Ovary (tissue), 9 donors: Measurements from ENCODE around the gene NAMPT. TPM values are rescaled to one million over a fixed set of nuclear protein-coding genes. Genes with fewer than 3 reads are reported as not detected.

Source experiments
- DNase-seq, 5 donors: peaks; one replicate each; pipeline ENCODE4 v3.0.0-alpha.2; 2019 to 2020
- H3K27ac ChIP-seq, 2 donors: fragments of 200-600 bp; one replicate each; pipeline versions ENCODE4 v1.5.1 to v1.8.0; 2019 to 2022
- H3K27me3 ChIP-seq: fragments of 200-600 bp; one replicate; pipeline ENCODE4 v1.8.0; 2022
- H3K36me3 ChIP-seq: fragments of 200-600 bp; sonication (generic); one replicate; pipeline ENCODE4 v1.5.1; 2019
- H3K4me1 ChIP-seq: one replicate; pipeline ENCODE4 v1.8.1; 2013; ENCODE audit warnings: mild to moderate bottlenecking, moderate library complexity; ENCODE audit not compliant: insufficient read depth
- H3K4me3 ChIP-seq: fragments of 200-600 bp; sonication (generic); one replicate; pipeline ENCODE4 v1.5.1; 2017
- H3K9me3 ChIP-seq, 2 donors: fragments of 200-600 bp in 1 of 2; sonication (generic) in 1 of 2; one replicate each; pipeline versions ENCODE4 v1.5.1 to v1.8.1; 2013 to 2019; ENCODE audit warnings: mild to moderate bottlenecking in 1 of 2, moderate library complexity in 1 of 2
- CTCF ChIP-seq, 3 donors: fragments of 450-650 bp in 2 of 3; fragments of 200-600 bp in 1 of 3; IDR thresholded peaks; one replicate each; pipeline versions ENCODE4 v1.5.1 to v1.8.0; 2016 to 2022; ENCODE audit warnings: antibody characterized with exemption in 3 of 3, mild to moderate bottlenecking in 1 of 3
- EP300 ChIP-seq: sonication (generic); formaldehyde crosslinking; IDR thresholded peaks from one replicate; pipeline ENCODE4 v1.6.1; 2017; ENCODE audit warnings: antibody characterized with exemption
- POLR2A ChIP-seq: fragments of 450-650 bp; IDR thresholded peaks from one replicate; pipeline ENCODE4 v1.6.1; 2017; ENCODE audit warnings: antibody characterized with exemption, mild to moderate bottlenecking, moderate library complexity
- WGBS, 3 donors: extraction: QIAGEN DNeasy Blood & Tissue Kit in 1 of 3; methylation state at CpG; one replicate each; pipeline versions ENCODE4 v1.1.5 to v1.1.7; 2013 to 2017; 5-methylcytosine and 5-hydroxymethylcytosine counted together
- intact Hi-C, 4 donors: fragments of 100-400 bp; cut with DNase I; formaldehyde crosslinking; loops; one replicate each; pipeline versions ENCODE4 v1.11.0 to v1.15.1; 2022 to 2023
- polyA plus RNA-seq, 2 donors: library from polyadenylated mRNA; stranded (reverse); fragments of 200-250 nt in 1 of 2; fragments of 350-450 nt in 1 of 2; fragmentation: Illumina TruSeq in 1 of 2; extraction: RNeasy Lipid Tissue Mini Kit (QIAGEN cat#74804) in 1 of 2; gene quantifications; one replicate each; pipeline ENCODE4 v1.2.3, GENCODE V29; 2013 to 2014
- total RNA-seq, 7 donors: library from RNA; depleted of rRNA in 2 of 7; stranded (reverse); fragments of >200 nt in 2 of 7; fragmentation: NEBNext Ultra II Directional in 3 of 7; extraction: Animal tissue kit (Norgen Biotek cat#: 25700) in 3 of 7; gene quantifications; one replicate each; pipeline versions ENCODE4 v1.1.0 to v1.2.4, GENCODE V29; 2016 to 2023
- donor health status: DM: no; HTN: no; CAD: no; lungs with moderate emphysema.
- donor health status: DM: no; HTN: no; CAD: no.
- donor health status: Bipolar disorder and iron deficiency.
- donor health status: DM: yes; HTN: yes; CAD: no.
- donor health status: DM: no; HTN: no; CAD: no.
- donor health status: DM: yes; HTN: yes; CAD: no.

The NAMPT gene
- total and polyA plus RNA-seq, 9 donors, result 39.5 to 609 (median 159) TPM

GRCh38 chr7:106287786-106288185 is 3.0 kb upstream of the NAMPT start:
- Histone ChIP-seq H3K36me3 (no peaks in the 10 kb centered on the region), H3K9me3 (no peaks in the 10 kb centered on the region), H3K27me3 (no peaks in the 10 kb centered on the region), H3K4me1 (peaks cover 3% of the 10 kb centered on the region), H3K27ac (no peak overlapping the region), H3K4me3 (no peak overlapping the region)
- 79 to 82% (median 81%) methylated on average over 3 of the region's 3 CpGs for WGBS, 3 donors
- TF ChIP-seq EP300 (no peak), CTCF (IDR thresholded peaks at IDR 0.05) (no peak), POLR2A (no peak)
- intact Hi-C loops, result loop anchor here in 2 of 4 donors (5.0 to 10.0 kb wide), 3 partner anchors 113 to 177 kb away; no protein-coding TSS in a partner anchor
- no peak for DNase-seq

- TF ChIP-seq EP300 (no peak), POLR2A (no peak), CTCF (IDR thresholded peaks at IDR 0.05) (no peak)
- no peaks in the 10 kb centered on the region for H3K36me3 ChIP-seq
- H3K27me3 ChIP-seq, result no peaks in the 10 kb centered on the region
- 28 to 33% (median 33%) methylated on average over 14 of the region's 14 CpGs for WGBS, 3 donors
- H3K27ac ChIP-seq, result peak overlapping the region; percentile 97
- H3K9me3 ChIP-seq, result no peaks in the 10 kb centered on the region
- peaks cover 3% of the 10 kb centered on the region for H3K4me1 ChIP-seq
- peak overlapping the region; percentile 58 for H3K4me3 ChIP-seq
- intact Hi-C loops, result loop anchor here in 2 of 4 donors (5.0 to 10.0 kb wide), 3 partner anchors 111 to 179 kb away; no protein-coding TSS in a partner anchor
- DNase-seq, result no peak
Measured at GRCh38 chr7:106285855-106286492, 1.2 kb upstream of the NAMPT start.

GRCh38 chr7:106285051-106285854 is 470 bp upstream of the NAMPT start:
- intact Hi-C loops, result loop anchor here in 2 of 4 donors (5.0 to 10.0 kb wide), 3 partner anchors 110 to 180 kb away; no protein-coding TSS in a partner anchor
- 0 to 1% (median 0%) methylated on average over 48 to 70 of the region's 70 CpGs for WGBS, 3 donors
- no peaks in the 10 kb centered on the region for H3K27me3 ChIP-seq
- peaks cover 3% of the 10 kb centered on the region for H3K4me1 ChIP-seq
- peak overlapping the region; percentile 80 for H3K4me3 ChIP-seq
- H3K36me3 ChIP-seq, result no peaks in the 10 kb centered on the region
- peak; percentile 97 to 98 (median 98) for DNase-seq
- TF ChIP-seq EP300, result peak; percentile 95
- no peak for TF ChIP-seq CTCF (IDR thresholded peaks at IDR 0.05)
- peak; percentile 55 for TF ChIP-seq POLR2A
- no peaks in the 10 kb centered on the region for H3K9me3 ChIP-seq
- peak overlapping the region; percentile 97 for H3K27ac ChIP-seq

GRCh38 chr7:106283831-106284713 is 711 bp downstream of the NAMPT start:
- Histone ChIP-seq H3K4me1 (peaks cover 5% of the 10 kb centered on the region), H3K4me3 (peak overlapping the region; percentile 80), H3K9me3 (no peaks in the 10 kb centered on the region), H3K36me3 (no peaks in the 10 kb centered on the region), H3K27ac (peak overlapping the region; percentile 97), H3K27me3 (no peaks in the 10 kb centered on the region)
- 0 to 1% (median 1%) methylated on average over 24 to 72 of the region's 72 CpGs for WGBS, 3 donors
- TF ChIP-seq POLR2A (peak; percentile 2), CTCF (IDR thresholded peaks at IDR 0.05) (no peak), EP300 (no peak)
- peak; percentile 55 to 79 (median 71) for DNase-seq
- intact Hi-C loops, result loop anchor here in 2 of 4 donors (5.0 to 10.0 kb wide), 3 partner anchors 109 to 181 kb away; no protein-coding TSS in a partner anchor
